Epidermal melanocyte (primary cell): Measurements from ENCODE around the gene SLC25A21.

Experiments used
- DNase-seq: peaks from one replicate; pipeline ENCODE4 v3.0.0; 2011; ENCODE audit warnings: low spot score; ENCODE audit not compliant: insufficient read length

SLC25A21 gene

DNA sequence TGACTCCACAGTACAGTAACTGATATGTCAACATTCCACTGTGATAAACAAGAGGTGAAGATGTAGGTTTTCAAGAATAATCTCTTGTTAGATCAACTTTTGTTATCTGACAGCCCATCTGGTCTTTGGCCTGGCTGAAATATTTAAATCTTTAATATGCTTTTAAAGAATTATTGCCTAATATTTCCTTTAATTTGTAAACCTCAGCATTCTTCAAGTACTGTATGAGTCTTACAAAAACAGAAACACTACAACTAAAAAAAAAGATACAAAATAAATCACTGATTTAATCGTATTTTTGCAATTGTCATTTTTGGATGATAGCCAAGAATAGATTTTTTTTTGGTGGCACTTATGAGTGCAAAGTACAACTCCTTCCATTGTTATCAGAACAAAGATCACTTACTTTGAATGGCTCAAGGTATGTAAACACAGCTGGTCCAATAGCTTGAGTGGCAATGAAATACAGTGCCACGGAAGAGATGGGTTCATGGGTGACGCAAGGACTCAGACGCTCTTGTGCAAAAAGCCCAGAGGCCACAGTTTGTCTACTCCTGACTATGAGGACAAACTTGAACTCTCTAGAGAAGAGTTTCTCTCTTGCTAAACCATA lies 401.3 kb downstream of the SLC25A21 start:
- DNase-seq, result no peak

DNA sequence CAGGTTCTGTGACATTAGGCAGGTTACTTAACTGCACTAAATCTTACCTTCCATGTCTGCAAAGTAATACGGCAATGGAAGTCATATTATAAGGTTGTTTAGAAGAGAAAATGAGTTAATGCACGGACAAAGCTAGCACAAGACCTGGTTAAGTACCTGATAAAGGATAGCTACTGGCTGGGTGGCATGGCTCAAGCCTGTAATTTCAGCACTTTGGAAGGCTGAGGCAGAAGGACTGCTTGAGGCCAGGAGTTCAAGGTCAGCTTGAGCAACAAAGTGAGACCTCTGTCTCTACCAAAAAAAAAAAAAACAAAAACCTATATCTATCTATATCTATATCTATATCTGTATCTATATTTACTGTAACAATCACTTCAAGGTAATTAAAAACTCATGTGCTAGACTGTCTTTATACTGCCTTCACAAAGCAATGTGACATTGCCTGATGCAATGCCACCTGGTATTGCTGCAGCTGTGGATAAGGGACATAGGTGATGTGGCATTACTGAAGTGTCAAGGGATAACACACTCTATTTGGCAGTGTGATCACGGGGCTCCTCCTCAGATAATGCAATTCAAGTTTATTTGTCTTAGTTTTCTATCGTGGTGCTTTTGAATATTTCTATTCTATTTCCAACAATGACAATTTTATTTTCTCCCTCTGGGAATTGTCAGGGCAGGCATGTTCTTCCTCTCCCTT lies 403.6 kb downstream of the SLC25A21 start:
- no peak for DNase-seq

DNA sequence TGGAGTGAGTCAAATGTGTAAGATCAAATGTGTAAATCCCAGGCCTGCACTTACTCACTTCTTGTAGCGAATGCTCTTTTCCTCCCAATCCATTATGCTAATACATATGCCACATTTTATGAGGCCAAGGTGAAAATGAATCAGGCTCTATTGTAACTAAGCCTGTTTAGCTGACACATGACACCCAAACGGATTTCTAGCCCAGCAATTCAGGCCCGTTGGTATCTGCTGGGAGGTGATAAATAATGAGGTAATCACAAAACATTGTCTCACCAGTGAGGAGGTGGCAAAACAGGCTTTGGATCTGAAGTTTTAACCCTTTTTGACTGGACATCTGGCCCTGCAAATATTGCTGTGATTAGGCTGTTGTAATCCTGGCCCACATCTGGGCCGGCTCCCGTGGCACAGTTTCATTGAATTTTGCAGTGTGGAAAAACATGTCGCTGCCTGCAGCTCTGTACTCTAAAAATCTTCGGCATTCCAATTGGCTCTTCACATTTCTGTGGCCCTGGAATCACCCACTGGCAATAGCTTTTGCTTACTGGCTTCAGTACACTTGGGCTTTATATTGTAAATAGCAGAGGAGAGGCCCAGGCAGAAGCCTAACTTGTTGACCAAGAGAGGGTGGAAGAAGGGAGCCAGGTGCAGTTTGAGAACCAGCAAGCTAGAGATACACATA lies 404.7 kb downstream of the SLC25A21 start:
- DNase-seq, result no peak

DNA sequence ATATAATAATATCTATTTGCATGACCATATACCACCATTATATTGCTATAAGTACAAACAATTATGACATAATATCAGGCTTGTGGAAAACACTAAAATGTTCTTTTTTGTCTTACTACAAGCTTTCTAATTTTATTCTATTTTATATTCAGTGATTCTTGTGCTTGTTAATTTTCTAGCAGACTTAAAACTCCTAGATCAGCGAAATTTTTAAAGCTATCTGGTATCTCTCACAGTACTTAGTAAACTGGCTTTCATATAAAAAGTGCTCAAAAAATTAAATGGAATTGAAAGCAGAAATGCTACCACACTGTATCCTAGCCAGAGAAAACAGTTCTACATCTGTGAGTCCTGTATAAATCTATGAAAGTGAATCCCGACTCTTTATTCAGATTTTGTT lies 405.4 kb downstream of the SLC25A21 start:
- DNase-seq, result no peak

DNA sequence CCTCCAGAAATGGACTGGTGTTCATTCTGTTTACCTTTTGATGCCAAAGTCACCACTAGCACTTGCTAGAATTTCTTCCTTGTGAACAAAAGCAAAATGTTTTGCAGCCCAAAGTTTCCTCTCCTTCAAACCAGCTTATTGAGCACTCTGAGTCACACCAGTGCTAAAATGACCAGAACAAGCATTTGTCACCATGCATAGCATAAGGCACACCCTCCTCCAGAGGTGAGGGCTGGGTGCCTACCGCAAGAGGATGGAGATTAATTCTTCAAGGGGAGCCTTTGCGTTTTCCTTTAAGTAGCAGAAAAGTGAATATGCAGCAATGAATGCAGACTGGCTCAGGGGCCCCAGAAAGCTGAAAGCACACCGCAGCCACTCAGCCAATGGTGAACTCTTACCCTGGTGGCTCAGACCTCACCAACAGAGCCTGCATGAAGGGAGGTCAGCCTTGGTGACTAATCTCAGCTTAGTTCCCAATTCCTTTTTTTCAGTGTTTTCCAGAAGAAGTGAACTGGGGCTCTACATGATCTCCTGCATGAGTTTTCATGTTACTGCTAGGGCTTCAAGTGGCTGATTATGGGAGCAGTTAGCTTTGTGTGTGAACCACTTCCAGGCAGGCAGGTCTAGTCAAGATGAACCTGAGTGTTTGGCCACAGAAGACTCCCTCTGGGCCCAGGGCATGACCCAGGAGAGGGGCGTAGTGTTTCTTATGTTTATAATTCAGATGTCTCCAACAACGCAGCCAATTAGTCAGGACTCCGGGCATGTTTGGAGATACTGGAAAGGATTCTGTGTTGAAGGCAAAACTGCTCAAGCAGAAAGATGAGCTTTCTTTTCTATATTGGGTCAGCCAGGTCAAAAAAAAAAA lies 414.4 kb downstream of the SLC25A21 start:
- DNase-seq, result no peak

DNA sequence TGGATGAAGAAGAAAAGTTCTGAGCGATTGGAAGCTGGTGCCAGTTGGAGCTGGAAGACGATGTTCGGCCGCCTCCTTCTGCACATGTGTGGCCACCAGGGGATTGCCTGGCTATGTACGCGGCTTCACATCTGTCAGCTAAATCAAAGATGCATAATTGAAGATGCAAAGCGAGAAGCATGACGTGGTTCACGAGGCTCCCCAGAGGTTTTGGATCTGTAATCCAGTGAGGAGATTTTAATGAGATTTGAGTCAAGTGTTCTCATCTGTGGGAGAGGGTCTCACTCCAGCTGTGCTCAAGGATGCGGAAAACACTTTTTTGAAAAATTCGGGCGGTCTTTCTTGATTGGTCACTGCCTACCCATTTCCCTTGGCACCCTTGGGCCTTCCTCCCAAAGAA lies 416.2 kb downstream of the SLC25A21 start:
- DNase-seq, result no peak

DNA sequence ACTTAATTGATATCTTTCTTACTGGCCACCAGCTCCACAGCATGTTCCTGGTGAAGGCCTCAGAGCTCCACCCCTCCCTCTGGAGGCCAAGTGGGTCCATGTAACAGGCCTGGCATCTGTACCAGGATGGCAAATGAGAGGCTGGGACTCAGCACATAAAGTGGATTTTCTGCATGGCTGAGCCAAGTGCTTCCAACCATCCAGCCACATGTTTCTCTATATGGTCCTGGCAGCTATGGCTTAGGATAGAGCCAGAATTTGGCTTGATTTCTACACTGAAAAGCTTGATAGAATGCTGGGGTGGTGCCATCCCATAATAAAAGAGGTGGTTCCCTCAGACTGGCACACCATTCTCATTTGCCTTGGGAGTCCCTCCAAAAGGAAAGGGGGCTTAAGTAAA lies 416.6 kb downstream of the SLC25A21 start:
- no peak for DNase-seq

DNA sequence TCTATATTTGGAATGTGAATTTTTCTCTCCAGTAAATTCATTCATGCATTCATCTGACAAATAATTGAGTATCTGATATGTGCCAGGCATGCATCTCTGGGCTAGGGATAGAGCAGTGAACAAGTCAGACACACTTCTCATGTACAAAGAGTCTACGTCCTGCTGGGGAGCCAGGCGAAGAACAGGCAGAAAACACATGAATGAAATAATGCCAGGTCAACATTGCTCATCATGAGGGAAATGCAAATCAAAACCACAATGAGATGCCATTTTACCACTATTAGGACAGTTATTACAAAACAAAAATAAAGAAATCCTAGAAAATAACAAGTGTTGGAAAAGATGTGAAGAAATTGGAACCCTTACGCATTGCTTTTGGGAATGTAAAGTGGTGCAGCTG lies 420.5 kb downstream of the SLC25A21 start:
- no peak for DNase-seq

DNA sequence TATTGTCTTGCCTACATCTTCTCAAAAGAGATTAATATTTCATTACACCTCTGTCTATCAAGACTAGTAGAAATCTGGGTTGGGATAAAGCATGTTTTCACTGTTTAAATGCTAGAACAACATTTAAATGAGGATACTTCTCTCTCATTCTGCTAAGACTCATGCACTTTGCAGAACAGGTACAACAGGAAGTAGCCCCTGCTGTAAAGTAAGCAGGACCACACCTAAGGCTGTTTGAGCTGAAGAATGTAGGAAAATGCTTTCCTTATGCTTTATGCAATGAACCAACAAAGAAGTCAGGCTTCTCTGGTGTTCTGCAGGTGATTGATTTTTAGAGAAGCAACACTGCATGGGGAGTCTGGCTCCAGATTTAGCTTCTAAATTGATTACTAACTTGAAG lies 421.3 kb downstream of the SLC25A21 start:
- no peak for DNase-seq

DNA sequence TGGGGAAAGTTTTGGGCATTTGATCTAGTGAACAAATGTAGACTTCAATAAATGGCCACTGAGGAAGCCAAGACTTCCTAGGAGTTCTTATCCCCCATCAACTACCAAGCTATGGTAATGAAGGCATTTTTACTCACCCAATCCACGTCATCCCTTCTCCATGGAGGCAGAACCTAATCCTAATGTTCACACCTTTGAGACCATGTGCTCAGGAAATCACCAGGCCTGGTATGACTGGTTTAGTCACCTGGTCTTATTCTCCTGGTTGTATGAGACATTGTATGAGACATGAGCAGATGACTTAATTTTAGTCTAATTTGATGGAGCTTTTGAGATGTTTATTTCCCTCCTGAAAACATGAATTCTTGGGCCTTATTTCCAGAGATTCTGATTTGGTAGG lies 422.2 kb downstream of the SLC25A21 start:
- no peak for DNase-seq

DNA sequence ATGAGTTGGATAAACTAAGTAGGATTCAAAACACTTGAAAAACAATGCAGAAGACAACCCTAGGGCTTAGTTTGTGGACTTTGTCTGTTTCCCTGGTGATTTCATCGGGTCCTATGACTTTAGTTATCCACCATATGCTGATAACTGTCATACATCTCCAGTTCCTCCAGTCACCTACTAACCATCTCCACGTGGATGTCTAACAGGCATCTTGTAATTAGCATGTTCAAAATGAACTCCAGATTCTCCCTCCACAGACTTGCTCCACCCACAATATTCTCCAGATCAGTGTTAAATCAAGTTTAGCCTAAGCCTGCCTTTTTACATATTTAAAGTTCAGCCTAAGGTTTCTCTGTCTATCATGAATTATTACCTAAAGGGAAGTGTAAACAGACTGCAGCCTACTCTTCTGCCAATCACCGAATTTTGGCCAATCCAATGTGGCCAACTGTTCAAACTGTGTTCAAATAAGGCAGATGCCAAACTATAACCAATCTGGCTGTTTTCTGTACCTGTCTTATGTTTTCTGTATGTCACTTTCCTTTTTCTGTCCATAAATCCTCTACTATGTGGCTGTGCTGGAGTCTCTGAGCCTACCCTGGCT lies 423.7 kb downstream of the SLC25A21 start:
- no peak for DNase-seq

DNA sequence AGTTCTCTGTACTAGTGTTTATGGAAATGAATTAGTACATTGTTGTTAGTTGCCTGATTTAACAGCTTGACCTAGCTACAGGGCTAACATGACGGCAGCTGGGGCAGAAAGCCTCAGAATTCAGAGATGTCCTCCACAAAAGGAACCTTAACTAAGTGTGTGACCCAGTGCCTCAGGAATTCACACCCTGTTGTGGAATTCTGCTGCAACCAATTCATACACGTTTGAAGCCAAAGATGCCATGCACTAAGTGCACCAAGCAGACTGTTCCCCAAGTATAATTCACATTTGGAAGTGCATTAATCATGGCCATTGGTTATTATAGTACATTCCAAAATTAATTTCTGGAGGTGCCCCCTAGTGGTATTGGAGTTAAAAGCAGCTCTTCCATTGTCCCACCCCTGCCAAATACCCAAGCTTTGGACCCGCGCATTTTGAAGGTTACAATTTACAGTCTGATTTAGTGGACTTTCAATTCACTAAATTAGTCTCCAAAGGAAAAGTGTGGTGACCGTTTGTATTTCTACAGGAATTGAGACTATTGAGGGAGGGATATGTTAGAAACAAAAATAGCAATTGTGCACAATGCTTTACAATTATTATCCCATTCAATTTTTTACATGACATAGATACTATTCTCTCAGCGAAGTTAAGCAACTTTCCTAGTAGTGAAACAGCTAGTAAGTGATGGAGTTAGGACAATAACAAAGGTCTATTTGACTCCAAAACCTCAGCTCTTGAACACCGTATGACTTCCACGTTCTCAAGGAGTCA lies 424.8 kb downstream of the SLC25A21 start:
- DNase-seq, result no peak

DNA sequence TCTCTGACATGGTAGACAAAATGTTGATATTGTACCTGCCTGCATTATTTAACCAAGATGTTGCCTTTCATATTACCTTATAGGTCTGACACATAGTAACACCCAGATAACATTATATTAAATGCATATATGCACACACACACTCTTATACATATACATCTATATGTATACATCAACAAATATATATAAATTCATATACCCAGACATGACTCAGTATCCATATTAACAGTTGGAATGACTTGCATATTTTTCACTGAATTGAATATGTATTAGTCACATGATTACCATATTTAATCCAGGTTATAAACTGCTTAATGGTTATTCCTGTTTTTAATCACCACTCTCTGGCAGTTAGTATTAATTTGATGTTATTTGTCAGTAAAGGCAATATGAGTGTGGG lies 425.5 kb downstream of the SLC25A21 start:
- DNase-seq, result no peak

DNA sequence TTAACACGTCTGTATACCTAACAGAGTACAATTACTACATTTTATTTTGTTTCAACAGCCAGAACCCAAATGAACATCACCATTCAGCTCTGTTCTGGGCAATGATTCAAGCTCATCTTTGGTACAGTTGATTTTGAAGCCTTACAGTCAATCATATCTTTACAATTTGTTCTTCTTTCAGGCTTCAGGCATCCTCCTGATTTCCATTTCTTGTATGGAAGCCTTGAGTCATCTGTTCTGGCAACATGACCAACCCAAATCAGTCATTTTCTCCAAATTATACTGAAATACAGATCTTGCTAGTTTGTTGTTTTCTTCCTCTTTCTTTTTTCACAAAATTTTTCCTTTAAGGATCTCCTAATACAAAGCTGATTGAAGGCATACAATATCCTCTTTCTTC lies 430.5 kb downstream of the SLC25A21 start:
- DNase-seq, result no peak

DNA sequence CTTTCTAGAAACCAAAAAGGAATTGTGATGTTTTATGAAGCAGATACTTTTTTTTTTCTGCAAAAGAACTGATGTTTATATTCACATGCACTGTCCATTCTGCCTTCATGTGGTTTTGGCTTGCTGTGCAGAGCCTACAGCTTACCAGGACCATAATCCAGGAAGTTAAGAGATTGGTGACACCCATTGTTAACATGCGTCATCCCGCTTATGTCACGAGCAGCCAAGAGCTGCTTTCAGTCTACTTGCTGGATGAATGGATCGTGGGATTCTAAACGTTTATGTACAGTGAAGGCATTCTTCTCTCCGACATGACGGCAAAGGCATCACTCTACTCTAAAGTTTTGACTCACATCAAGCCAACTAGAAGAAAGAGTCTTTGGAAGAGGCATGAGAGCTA lies 434.1 kb downstream of the SLC25A21 start:
- no peak for DNase-seq

DNA sequence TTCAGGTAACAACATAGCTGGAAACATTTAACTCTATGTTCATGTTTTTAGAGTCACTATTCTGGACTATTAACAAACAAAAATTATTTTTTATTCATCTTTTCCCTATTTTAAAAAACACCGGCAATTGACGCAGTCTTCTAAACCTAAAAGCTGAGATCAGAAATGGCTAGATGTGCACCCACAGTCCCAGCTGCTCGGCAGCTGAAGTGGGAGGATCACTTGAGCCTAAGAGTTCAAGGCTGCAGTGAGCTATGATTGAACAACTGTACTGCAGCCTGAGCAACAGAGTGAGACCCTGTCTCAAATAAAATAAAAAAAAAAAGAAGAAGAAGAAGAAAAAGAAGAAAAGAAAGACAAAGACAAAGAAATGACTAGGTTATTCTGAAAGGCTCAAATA lies 446.3 kb downstream of the SLC25A21 start:
- DNase-seq, result no peak

DNA sequence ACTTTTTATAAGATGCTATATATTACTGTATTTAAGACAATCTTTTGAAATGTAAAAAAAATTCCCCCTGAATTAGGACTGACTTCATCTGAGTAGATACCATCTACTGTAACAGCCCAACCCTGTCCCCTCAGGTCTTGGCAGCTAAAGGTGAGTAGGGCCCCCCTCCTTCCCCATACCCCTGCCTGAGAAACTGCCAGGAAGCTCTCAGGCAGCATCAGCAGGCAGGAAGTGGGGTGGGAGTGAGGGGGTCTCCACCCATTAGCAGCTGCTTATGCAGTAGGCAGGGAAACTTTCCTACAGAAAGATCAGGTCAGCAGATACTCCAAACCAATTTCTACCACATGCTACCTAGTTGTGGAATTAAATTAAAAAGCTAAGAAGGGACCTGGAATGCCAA lies 448.2 kb downstream of the SLC25A21 start:
- no peak for DNase-seq

DNA sequence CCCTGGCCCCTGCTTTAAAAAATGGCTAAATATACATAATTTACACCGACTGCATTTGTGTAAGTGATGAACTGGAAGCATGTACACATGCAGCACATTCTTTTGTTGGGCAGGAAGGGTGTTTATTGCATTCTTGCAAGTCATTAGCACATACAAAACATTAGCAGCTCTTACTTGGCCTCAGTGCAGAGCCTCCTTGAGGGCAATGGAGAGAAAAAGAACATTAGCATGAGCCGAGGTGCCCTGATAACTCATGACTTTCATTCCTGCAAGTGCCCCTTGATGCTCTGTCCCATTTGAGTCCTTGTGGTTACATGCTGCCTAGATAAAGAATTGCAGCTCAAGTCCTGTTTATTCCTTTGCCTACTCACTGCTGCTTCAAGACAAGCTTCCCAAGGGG lies 448.9 kb downstream of the SLC25A21 start:
- DNase-seq, result no peak

DNA sequence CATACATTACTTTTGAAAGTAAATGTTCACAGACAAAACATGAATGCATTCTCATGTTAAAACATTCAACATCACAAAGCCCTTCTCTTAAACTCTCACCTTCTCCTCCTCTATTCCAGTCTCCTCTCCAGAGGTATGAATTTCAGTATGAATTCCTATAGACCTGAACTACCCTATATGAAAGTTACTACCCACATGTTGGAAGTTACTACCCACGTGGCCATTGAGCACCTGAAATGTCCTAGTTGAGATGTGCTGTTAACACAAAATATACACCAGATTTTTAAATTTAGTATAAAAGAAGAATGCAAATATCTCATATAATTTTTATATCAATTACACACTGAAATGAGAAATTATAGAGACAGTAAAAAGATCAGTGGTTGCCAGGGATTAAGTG lies 450.5 kb downstream of the SLC25A21 start:
- no peak for DNase-seq

DNA sequence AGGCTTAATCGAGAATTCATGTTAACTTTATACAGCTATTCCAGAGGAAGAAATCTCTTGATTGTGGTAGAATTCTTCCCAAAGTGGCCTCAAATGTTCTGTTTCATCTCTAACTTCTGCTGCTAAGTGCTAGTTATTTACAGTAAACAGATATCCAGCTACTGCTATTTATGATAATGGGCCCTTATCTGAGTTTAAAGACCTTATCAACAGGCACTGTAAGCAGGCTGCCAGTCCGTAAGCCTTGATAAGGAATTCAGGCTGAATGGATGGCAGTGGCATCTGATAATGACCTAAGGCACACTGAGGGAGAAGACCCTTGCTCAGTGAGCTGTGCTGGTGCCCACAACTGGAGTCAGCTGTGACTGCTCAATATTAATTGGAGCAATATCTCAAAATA lies 451.7 kb downstream of the SLC25A21 start:
- no peak for DNase-seq

DNA sequence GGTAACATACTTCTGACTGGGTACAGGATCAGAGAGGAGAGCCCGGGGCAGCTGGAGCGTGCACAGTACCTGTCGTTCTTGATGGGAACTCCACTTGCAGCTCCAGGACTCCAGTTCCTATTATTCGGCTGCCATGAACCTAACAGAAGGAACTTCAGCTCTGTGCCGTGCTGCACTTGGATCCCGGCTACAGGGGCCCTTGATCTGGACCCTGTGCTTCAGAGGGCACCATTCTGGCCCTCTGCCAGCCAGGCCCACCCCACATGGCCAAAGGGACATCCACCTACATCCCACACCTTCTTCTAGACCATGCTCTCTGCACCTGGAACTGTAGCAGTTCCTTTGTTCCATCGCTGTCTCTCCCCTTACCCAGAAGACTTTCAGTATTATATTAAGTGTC lies 452.6 kb downstream of the SLC25A21 start:
- DNase-seq, result no peak
